Stomach (tissue), 4 donors: ENCODE measurements around the gene CUL4A.

Experiments used
- CTCF ChIP-seq, 7 experiments: fragments of 450-650 bp in 4 of 7; fragments of 200-600 bp in 3 of 7; sonication (generic) in 3 of 7; IDR thresholded peaks; one replicate each; pipeline ENCODE4 v1.5.1; 2016 to 2019; ENCODE audit warnings: antibody characterized with exemption in 7 of 7, control low read depth in 2 of 7, mild to moderate bottlenecking in 1 of 7
- EP300 ChIP-seq: sonication (generic); formaldehyde crosslinking; IDR thresholded peaks from one replicate; pipeline ENCODE4 v1.6.1; 2017; ENCODE audit warnings: antibody characterized with exemption
- POLR2A ChIP-seq, 4 donors: fragments of 450-650 bp; IDR thresholded peaks; one replicate each; pipeline ENCODE4 v1.6.1; 2016; ENCODE audit warnings: antibody characterized with exemption in 4 of 4, control low read depth in 2 of 4, mild to moderate bottlenecking in 1 of 4, moderate library complexity in 1 of 4
- POLR2AphosphoS5 ChIP-seq, 3 donors: sonication (generic); formaldehyde crosslinking; IDR thresholded peaks; one replicate each; pipeline ENCODE4 v1.6.1; 2016; ENCODE audit warnings: antibody characterized with exemption in 3 of 3

GRCh38 chr13:113232208-113233003, 23.0 kb downstream of the CUL4A start:
- no peak for TF ChIP-seq POLR2A (IDR thresholded peaks at IDR 0.05)
- TF ChIP-seq CTCF (IDR thresholded peaks at IDR 0.05), result no peak
- TF ChIP-seq POLR2AphosphoS5 (IDR thresholded peaks at IDR 0.05), result no peak
- no peak for TF ChIP-seq EP300
